H1 (cell line): ENCODE measurements around the gene SPON2. TPM values are rescaled to one million over a fixed set of nuclear protein-coding genes. Genes with fewer than 3 reads are reported as not detected.

Experiments used
- CTCF ChIA-PET: fragments of 300-600 bp; sonication (Branson Sonifier 250); formaldehyde crosslinking; loops from one replicate; lab custom pipeline; 2021; ENCODE audit not compliant: partially characterized antibody; lab: Charles Lee
- POLR2A ChIA-PET: fragments of 300-600 bp; sonication (Branson Sonifier 250); formaldehyde crosslinking; loops from one replicate; lab custom pipeline; 2021; ENCODE audit warnings: inconsistent platforms; ENCODE audit not compliant: partially characterized antibody; lab: Charles Lee
- DNase-seq, 2 experiments: peaks; one replicate each; pipeline versions ENCODE4 v3.0.0 to v3.0.0-alpha.2; 2010 to 2022; ENCODE audit warnings: low spot score in 2 of 2, low read depth in 1 of 2, mixed read lengths in 1 of 2
- FAIRE-seq: peaks from 2 replicates; lab custom pipeline; 2011; peaks lifted over from hg19 to GRCh38; lab: Jason Lieb, UNC
- H2AFZ ChIP-seq: 2 replicates; pipeline ENCODE4 v1.8.1; 2012; ENCODE audit warnings: low read length, inconsistent platforms
- H2AK5ac ChIP-seq: 2 replicates; pipeline ENCODE4 v1.6.1; 2013; ENCODE audit warnings: low read depth, low read length
- H2BK120ac ChIP-seq: replicated peaks from 2 replicates; pipeline ENCODE3; 2013; ENCODE audit warnings: low read depth, low read length, inconsistent platforms
- H2BK12ac ChIP-seq: 2 replicates; pipeline ENCODE4 v1.6.1; 2013; ENCODE audit warnings: low read depth, low read length
- H2BK15ac ChIP-seq: 2 replicates; pipeline ENCODE4 v1.6.1; 2013; ENCODE audit warnings: low read length
- H2BK20ac ChIP-seq: 2 replicates; pipeline ENCODE4 v1.6.1; 2013; ENCODE audit warnings: low read length
- H2BK5ac ChIP-seq: 2 replicates; pipeline ENCODE4 v1.6.1; 2013; ENCODE audit warnings: low read depth, low read length
- H3K14ac ChIP-seq: 2 replicates; pipeline ENCODE4 v1.6.1; 2013; ENCODE audit warnings: inconsistent platforms; ENCODE audit not compliant: insufficient read length
- H3K18ac ChIP-seq: 2 replicates; pipeline ENCODE4 v1.6.1; 2013; ENCODE audit warnings: low read length; ENCODE audit errors: extremely low read depth
- H3K23ac ChIP-seq: 2 replicates; pipeline ENCODE4 v1.6.1; 2013; ENCODE audit warnings: inconsistent platforms; ENCODE audit not compliant: insufficient read length
- H3K23me2 ChIP-seq: 2 replicates; pipeline ENCODE4 v1.6.1; 2013; ENCODE audit warnings: low read depth, low read length
- H3K27ac ChIP-seq: 2 replicates; pipeline ENCODE4 v1.6.1; 2011; ENCODE audit warnings: low read depth, low read length, inconsistent platforms
- H3K27me3 ChIP-seq, 4 experiments: replicated peaks in 1 of 4; 1 replicate in 1 of 4; 2 replicates in 3 of 4; pipeline versions ENCODE4 v1.6.1 to v1.8.1; 2011 to 2013; ENCODE audit warnings: low read length in 3 of 4, mild to moderate bottlenecking in 3 of 4, inconsistent platforms in 2 of 4, mixed read lengths in 2 of 4, moderate library complexity in 1 of 4; ENCODE audit not compliant: control insufficient read depth in 3 of 4, insufficient read depth in 3 of 4; ENCODE audit errors: extremely low read depth in 1 of 4
- H3K36me3 ChIP-seq, 4 experiments: 2 replicates each; pipeline versions ENCODE4 v1.6.1 to v1.8.1; 2011 to 2013; ENCODE audit warnings: mild to moderate bottlenecking in 4 of 4, low read length in 3 of 4, moderate library complexity in 2 of 4, control low read depth in 1 of 4, inconsistent platforms in 1 of 4; ENCODE audit not compliant: insufficient read depth in 4 of 4, control insufficient read depth in 2 of 4
- H3K4ac ChIP-seq: replicated peaks from 2 replicates; pipeline ENCODE3; 2013; ENCODE audit warnings: low read length, low read depth, mixed read lengths, inconsistent platforms; ENCODE audit not compliant: insufficient read length
- H3K4me1 ChIP-seq, 4 experiments: replicated peaks in 1 of 4; 1 replicate in 1 of 4; 2 replicates in 3 of 4; pipeline versions ENCODE4 v1.6.1 to v1.8.1; 2011 to 2013; ENCODE audit warnings: low read length in 3 of 4, inconsistent platforms in 2 of 4, mixed read lengths in 1 of 4; ENCODE audit not compliant: insufficient read depth in 4 of 4, control insufficient read depth in 3 of 4
- H3K4me2 ChIP-seq, 2 experiments: 2 replicates each; pipeline versions ENCODE4 v1.6.1 to v1.8.1; 2011 to 2013; ENCODE audit warnings: low read depth in 2 of 2, low read length in 2 of 2, control low read depth in 1 of 2, inconsistent platforms in 1 of 2, mild to moderate bottlenecking in 1 of 2; ENCODE audit not compliant: insufficient read depth in 1 of 2
- H3K4me3 ChIP-seq, 4 experiments: fragments of 200-600, 300-600 bp in 1 of 4; sonication (generic), shearing (Covaris generic), sonication (Bioruptor Twin) in 1 of 4; 2 replicates each; pipeline versions ENCODE4 v1.5.1 to v1.8.1; 2011 to 2016; ENCODE audit warnings: low read length in 4 of 4, low read depth in 3 of 4, control low read depth in 2 of 4, inconsistent platforms in 2 of 4, mild to moderate bottlenecking in 2 of 4, mixed read lengths in 1 of 4, moderate library complexity in 1 of 4; ENCODE audit not compliant: insufficient read depth in 2 of 4; ENCODE audit errors: extremely low read depth in 1 of 4
- H3K56ac ChIP-seq: replicated peaks from 2 replicates; pipeline ENCODE3; 2013; ENCODE audit warnings: low read depth, mild to moderate bottlenecking, mixed read lengths, low read length, inconsistent platforms; ENCODE audit not compliant: insufficient read length
- H3K79me1 ChIP-seq: 2 replicates; pipeline ENCODE4 v1.6.1; 2013; ENCODE audit warnings: low read depth, low read length, control low read depth
- H3K79me2 ChIP-seq, 2 experiments: 2 replicates each; pipeline versions ENCODE4 v1.6.1 to v1.8.1; 2012 to 2013; ENCODE audit warnings: low read length in 2 of 2, mild to moderate bottlenecking in 2 of 2, inconsistent platforms in 1 of 2; ENCODE audit not compliant: insufficient read depth in 2 of 2, control insufficient read depth in 1 of 2
- H3K9ac ChIP-seq, 4 experiments: replicated peaks in 1 of 4; 1 replicate in 1 of 4; 2 replicates in 3 of 4; pipeline versions ENCODE4 v1.6.1 to v1.8.1; 2011 to 2013; ENCODE audit warnings: low read depth in 3 of 4, low read length in 3 of 4, control low read depth in 2 of 4, mild to moderate bottlenecking in 2 of 4, moderate library complexity in 2 of 4, inconsistent platforms in 1 of 4; ENCODE audit errors: extremely low read depth in 1 of 4
- H3K9me3 ChIP-seq, 2 experiments: 2 replicates each; pipeline versions ENCODE4 v1.6.1 to v1.8.1; 2012 to 2013; ENCODE audit warnings: mild to moderate bottlenecking in 2 of 2, moderate library complexity in 2 of 2, control low read depth in 1 of 2, inconsistent platforms in 1 of 2, low read depth in 1 of 2, low read length in 1 of 2, mixed read lengths in 1 of 2; ENCODE audit not compliant: insufficient read depth in 2 of 2
- H4K20me1 ChIP-seq, 2 experiments: replicated peaks in 1 of 2; 2 replicates each; pipeline versions ENCODE3 to v1.8.1; 2011 to 2013; ENCODE audit warnings: inconsistent platforms in 2 of 2, low read length in 2 of 2, mild to moderate bottlenecking in 1 of 2; ENCODE audit not compliant: insufficient read depth in 2 of 2, control insufficient read depth in 1 of 2
- H4K5ac ChIP-seq: 2 replicates; pipeline ENCODE4 v1.6.1; 2013; ENCODE audit warnings: low read length, low read depth, mixed read lengths, inconsistent platforms; ENCODE audit not compliant: insufficient read length
- H4K8ac ChIP-seq: 2 replicates; pipeline ENCODE4 v1.8.0; 2013; ENCODE audit warnings: mild to moderate bottlenecking, moderate library complexity, low read length, inconsistent platforms; ENCODE audit not compliant: insufficient read depth; ENCODE audit errors: extremely low read depth
- H4K91ac ChIP-seq: replicated peaks from 2 replicates; pipeline ENCODE3; 2013; ENCODE audit warnings: low read length, mixed read lengths, inconsistent platforms; ENCODE audit not compliant: insufficient read length
- ASH2L ChIP-seq: fragments of 200-600, 300-600 bp; sonication (generic); IDR thresholded peaks from one replicate; pipeline ENCODE4 v1.7.1; 2017; ENCODE audit warnings: low read length
- CREB1 ChIP-seq: IDR thresholded peaks from 2 replicates; pipeline ENCODE4 v1.6.1; 2012; ENCODE audit warnings: inconsistent platforms
- CTCF ChIP-seq, 3 experiments: IDR thresholded peaks; 1 replicate in 2 of 3; 2 replicates in 1 of 3; pipeline versions ENCODE4 v1.5.1 to v1.6.1; 2011; ENCODE audit warnings: low read length in 3 of 3, mild to moderate bottlenecking in 3 of 3, inconsistent platforms in 2 of 3, low read depth in 1 of 3, moderate library complexity in 1 of 3; ENCODE audit not compliant: insufficient read depth in 1 of 3; ENCODE audit errors: control extremely low read depth in 1 of 3
- EGR1 ChIP-seq: IDR thresholded peaks from 2 replicates; pipeline ENCODE4 v1.6.1; 2011; ENCODE audit warnings: low read depth, low read length, borderline replicate concordance
- KDM1A ChIP-seq: fragments of 200-600, 300-600 bp; sonication (generic); IDR thresholded peaks from 2 replicates; pipeline ENCODE4 v1.7.1; 2016; ENCODE audit warnings: mild to moderate bottlenecking, low read length, borderline replicate concordance
- MAX ChIP-seq: IDR thresholded peaks from 2 replicates; pipeline ENCODE4 v1.6.1; 2012; ENCODE audit warnings: inconsistent platforms
- SP1 ChIP-seq: IDR thresholded peaks from 2 replicates; pipeline ENCODE4 v1.6.1; 2011; ENCODE audit warnings: low read depth, low read length
- SUZ12 ChIP-seq: fragments of 200-600 bp; sonication (generic); IDR thresholded peaks from 2 replicates; pipeline ENCODE4 v1.6.1; 2012; ENCODE audit warnings: mild to moderate bottlenecking, inconsistent platforms, low read length, moderate library complexity, mixed read lengths
- TAF1 ChIP-seq: IDR thresholded peaks from 2 replicates; pipeline ENCODE4 v1.6.1; 2011; ENCODE audit warnings: mild to moderate bottlenecking, low read depth, low read length
- TAF7 ChIP-seq: optimal IDR thresholded peaks from 2 replicates; pipeline ENCODE3; 2011; ENCODE audit warnings: low read depth, mild to moderate bottlenecking, inconsistent platforms, low read length, moderate library complexity, borderline replicate concordance
- YY1 ChIP-seq: IDR thresholded peaks from 2 replicates; pipeline ENCODE4 v1.6.1; 2011; ENCODE audit warnings: low read depth, mild to moderate bottlenecking, low read length
- polyA plus RNA-seq, 7 experiments: library from polyadenylated mRNA; depleted of rRNA in 3 of 7; stranded (reverse) in 5 of 7; unstranded in 2 of 7; fragments of >200 nt in 5 of 7; fragments of 200-250 nt in 2 of 7; gene quantifications; 1 replicate in 5 of 7; 2 replicates in 1 of 7; 4 replicates in 1 of 7; pipeline versions ENCODE4 v1.2.1 to v1.2.3, GENCODE V29; 2011 to 2013; ENCODE audit warnings: missing spikeins in 2 of 7, mixed read lengths in 2 of 7
- total RNA-seq: library from RNA; stranded (reverse); fragmentation: NEBNext Ultra II Directional; extraction: Animal tissue kit (Norgen Biotek cat#: 25700); gene quantifications from 2 replicates; pipeline ENCODE4 v1.2.1, GENCODE V29; 2021

Gene SPON2
- total and polyA plus RNA-seq, 2 of the 8 experiments (the other 6 are each of a cell fraction or from before 2014, with no cell fraction given): 2.8 to 3.2 TPM

GRCh38 chr4:1180663-1181062, 8.3 kb upstream of the SPON2 start:
- Histone ChIP-seq H3K4me3 (no peak overlapping the region), H3K79me2 (no peaks in the 10 kb centered on the region; a peak in 1 of 4 replicates), H3K36me3 (no peaks in the 10 kb centered on the region), H4K8ac (no peak overlapping the region), H3K23me2 (no peaks in the 10 kb centered on the region), H3K27me3 (no peaks in the 10 kb centered on the region; a peak in 2 of 7 replicates), H4K5ac (no peak overlapping the region), H3K18ac (no peak overlapping the region), H4K20me1 (peaks cover 0 to 2% of the 10 kb centered on the region in 2 experiments), H3K4me1 (no peaks in the 10 kb centered on the region), H3K4ac (no peak overlapping the region), H3K79me1 (no peaks in the 10 kb centered on the region), H2BK20ac (no peak overlapping the region), H2BK120ac (no peak overlapping the region), H3K23ac (no peak overlapping the region), H2BK5ac (no peak overlapping the region), H2BK15ac (no peak overlapping the region), H3K9me3 (peaks cover 18 to 21% of the 10 kb centered on the region in 2 experiments), H3K4me2 (no peak overlapping the region), H3K9ac (no peak overlapping the region), H4K91ac (no peak overlapping the region), H2BK12ac (no peak overlapping the region), H3K27ac (no peak overlapping the region), H3K56ac (no peak overlapping the region), H3K14ac (no peak overlapping the region), H2AFZ (no peak overlapping the region), H2AK5ac (no peak overlapping the region)
- DNase-seq: no peak
- ChIA-PET POLR2A (no interaction called here), CTCF (interaction anchor here (1.2 kb wide), 1 partner anchor 29 kb away, joined by 3 read pairs; no protein-coding TSS in a partner anchor)
- FAIRE-seq: no peak
- TF ChIP-seq CREB1 (no peak), KDM1A (no peak), SP1 (no peak), YY1 (no peak), MAX (no peak), TAF7 (no peak), CTCF (IDR thresholded peaks at IDR 0.05; ENCODE audit: control extremely low read depth in 1 of 3, insufficient read depth in 1 of 3, low read depth in 1 of 3, low read length in 3 of 3) (no peak), ASH2L (no peak), SUZ12 (no peak), EGR1 (no peak), TAF1 (no peak)
